PC-9 (cell line): ENCODE measurements around the gene SLCO2B1.

ENCODE experiments used
- EZH2 ChIP-seq: fragments of 200-600 bp; sonication (generic); IDR thresholded peaks from 2 replicates; pipeline ENCODE4 v1.8.0; 2017; ENCODE audit warnings: antibody characterized with exemption, low read depth
- TF ChIP-seq, protein P1 (sequence below): fragments of 200-600 bp; sonication (generic); conservative IDR thresholded peaks from 2 replicates; pipeline ENCODE4 v1.6.1; 2017; ENCODE audit warnings: mixed run types, antibody characterized with exemption, mild to moderate bottlenecking, moderate library complexity

DNA sequence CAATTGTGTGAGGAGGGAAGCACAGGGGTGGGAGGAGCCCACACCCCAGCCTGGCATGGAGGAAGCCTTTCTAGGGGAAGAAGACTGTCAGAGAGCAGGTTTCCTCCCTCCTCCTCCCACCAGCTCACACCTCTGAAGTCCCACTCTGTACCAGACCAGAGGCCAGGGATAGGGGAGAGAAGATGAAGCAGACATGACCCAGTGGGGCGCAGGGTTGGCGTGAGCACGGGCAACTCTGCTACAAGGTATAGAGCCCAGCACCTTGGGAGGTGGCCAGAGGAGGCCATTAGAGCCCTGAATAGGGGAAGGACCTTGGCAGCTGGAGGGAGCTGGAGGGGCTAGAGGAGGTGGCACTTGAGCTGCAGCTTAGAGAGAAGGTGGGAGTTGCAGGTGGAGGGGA, 15.9 kb downstream of the SLCO2B1 start:
- TF ChIP-seq, protein P1, sequence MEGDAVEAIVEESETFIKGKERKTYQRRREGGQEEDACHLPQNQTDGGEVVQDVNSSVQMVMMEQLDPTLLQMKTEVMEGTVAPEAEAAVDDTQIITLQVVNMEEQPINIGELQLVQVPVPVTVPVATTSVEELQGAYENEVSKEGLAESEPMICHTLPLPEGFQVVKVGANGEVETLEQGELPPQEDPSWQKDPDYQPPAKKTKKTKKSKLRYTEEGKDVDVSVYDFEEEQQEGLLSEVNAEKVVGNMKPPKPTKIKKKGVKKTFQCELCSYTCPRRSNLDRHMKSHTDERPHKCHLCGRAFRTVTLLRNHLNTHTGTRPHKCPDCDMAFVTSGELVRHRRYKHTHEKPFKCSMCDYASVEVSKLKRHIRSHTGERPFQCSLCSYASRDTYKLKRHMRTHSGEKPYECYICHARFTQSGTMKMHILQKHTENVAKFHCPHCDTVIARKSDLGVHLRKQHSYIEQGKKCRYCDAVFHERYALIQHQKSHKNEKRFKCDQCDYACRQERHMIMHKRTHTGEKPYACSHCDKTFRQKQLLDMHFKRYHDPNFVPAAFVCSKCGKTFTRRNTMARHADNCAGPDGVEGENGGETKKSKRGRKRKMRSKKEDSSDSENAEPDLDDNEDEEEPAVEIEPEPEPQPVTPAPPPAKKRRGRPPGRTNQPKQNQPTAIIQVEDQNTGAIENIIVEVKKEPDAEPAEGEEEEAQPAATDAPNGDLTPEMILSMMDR, result no peak
- TF ChIP-seq EZH2, result no peak
